ENCODE data around the gene ALOX15.
"Not testable (repeated sequence)": the region's sequence is repeated elsewhere in the genome, so short reads cannot be mapped to it uniquely, and the experiment has no call there.

The ALOX15 gene

GRCh38 chr17:4645642-4646041 is 4.2 kb upstream of the ALOX15 start:
- DNase-seq: no peak

DNA sequence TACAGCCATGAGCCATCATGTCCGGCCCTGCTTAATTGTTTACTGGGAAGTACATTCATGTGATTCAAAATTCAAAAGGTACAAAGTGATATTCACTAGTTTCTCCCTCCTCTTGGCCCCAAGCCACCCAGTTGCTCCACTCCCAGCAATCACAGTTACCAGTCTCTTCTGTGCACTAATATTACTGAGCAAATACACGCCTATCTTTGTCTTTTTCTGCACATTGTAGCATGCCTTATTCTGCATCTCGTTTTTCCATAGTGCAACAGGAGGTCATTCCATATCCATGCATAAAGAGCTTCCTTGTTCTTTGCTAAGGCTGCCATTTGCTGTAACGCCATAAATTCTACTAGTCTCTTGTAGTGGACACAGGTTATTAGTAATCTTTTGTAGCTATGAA is 2.2 kb upstream of the ALOX15 start:
- no peak for DNase-seq

DNA sequence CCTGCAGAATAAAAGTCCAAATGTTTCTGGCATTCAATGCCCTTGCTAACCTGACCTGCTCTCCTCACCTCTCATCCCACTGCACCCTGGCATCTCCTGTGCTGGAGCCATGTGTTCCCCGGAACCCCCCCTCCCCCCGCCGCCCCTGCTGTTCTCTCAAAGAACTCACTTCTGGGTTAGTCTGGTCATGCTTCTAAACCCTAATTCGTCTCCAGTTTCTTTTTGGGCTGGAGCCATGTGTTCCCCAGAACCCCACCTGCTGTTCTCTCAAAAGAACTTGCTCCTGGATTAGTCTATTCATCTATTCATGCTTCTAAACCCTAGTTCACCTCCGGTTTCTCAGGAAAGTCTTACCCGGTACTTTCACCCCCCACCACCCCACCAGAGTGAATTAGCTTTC is 808 bp upstream of the ALOX15 start:
- no peak for DNase-seq

- DNase-seq: not testable (repeated sequence)
Observed at GRCh38 chr17:4640569-4641188, 799 bp downstream of the ALOX15 start.

GRCh38 chr17:4639301-4640059 is 2.0 kb downstream of the ALOX15 start:
- not testable (repeated sequence) for DNase-seq

DNA sequence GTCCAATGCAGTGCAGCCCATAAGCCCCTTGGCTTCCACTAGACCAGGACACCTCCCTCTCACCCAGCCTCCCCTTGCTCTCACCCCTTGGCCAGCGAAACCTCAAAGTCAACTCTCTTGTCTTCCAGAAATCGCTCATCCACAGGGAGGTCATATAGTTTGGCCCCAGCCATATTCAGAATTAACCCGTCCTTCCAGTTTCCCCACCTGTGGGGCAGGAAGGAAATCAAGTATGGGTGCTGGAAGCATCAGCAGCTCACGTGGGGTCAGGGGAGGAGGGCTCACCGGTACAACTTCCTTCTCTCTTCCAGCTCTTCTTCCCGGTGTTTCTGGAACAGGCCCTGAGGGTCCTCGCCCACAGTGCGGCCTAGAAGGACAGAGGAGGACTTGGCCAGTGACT is 2.7 kb downstream of the ALOX15 start:
- DNase-seq: not testable (repeated sequence)

DNA sequence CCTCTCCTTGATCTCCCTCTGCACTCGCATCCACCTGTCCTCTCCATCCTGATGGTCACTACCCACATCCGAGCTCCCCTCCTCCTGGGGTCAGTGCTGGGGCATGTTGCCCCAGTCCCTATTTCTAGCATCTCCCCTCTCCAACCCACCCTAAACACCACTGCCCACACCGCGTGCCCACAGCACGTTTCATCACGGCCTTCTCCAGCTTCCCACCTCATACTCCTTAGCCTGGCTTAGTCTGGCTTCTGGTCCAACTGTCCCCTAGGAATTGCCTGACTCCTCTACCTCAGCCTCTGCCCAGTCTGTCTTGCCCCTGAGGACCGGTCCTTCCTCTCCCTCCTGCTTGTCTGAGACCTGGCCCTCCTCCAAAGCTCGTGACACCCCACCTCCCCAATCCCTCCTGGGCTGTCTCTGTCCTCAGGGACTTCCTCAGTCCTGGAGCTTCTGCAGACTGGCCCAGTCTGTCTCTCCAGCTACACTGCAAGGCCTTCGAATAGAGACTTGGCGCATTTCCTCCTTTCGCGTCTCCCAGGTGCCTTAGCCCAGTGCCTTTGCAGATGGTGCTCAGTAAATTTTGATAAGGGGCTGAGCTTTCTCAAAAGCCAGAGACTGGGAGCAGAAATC is 4.9 kb downstream of the ALOX15 start:
- no peak for DNase-seq

- no peak for DNase-seq
Observed at GRCh38 chr17:4635823-4636375, 5.6 kb downstream of the ALOX15 start.

DNA sequence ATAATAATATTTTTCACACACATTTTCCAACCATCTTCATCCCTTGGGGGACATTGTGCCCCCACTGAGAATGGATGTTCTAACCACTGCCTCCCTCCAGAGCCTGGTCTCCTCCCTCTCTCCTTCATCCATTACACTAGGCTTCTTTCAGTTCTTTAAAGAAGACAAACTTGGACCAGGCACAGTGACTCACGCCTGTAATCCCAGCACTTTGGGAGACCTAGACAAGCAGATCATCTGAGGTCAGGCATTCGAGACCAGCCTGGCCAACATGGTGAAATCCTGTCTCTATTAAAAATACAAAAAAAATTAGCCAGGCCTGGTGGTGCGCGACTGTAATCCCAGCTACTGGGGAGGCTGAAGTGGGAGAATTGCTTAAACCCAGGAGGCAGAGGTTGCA is 6.5 kb downstream of the ALOX15 start:
- DNase-seq: no peak

GRCh38 chr17:4633643-4634042 is 7.8 kb downstream of the ALOX15 start:
- DNase-seq: no peak

- no peak for DNase-seq
Observed at GRCh38 chr17:4632581-4632920, 8.9 kb downstream of the ALOX15 start.

- no peak for DNase-seq
Observed at GRCh38 chr17:4631836-4632580, 9.5 kb downstream of the ALOX15 start.

DNA sequence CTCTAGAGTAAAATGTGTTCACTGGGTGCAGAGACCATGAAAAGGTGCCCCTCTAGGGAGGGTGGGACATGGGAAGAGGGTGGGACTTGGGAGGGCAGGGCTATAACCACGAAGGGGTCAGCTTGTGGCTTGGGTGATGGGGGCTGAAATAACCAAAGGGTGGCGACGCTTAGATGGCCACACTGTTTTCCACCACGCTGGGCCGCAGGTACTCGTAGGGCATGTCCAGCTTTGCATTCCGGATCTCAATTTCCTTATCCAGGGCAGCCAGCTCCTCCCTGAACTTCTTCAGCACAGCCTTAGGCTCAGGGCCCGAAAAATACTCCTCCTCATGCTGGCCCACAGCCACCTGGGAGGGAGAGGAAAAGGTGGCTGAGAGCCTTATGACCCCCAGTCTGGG is 10.0 kb downstream of the ALOX15 start:
- no peak for DNase-seq

DNA sequence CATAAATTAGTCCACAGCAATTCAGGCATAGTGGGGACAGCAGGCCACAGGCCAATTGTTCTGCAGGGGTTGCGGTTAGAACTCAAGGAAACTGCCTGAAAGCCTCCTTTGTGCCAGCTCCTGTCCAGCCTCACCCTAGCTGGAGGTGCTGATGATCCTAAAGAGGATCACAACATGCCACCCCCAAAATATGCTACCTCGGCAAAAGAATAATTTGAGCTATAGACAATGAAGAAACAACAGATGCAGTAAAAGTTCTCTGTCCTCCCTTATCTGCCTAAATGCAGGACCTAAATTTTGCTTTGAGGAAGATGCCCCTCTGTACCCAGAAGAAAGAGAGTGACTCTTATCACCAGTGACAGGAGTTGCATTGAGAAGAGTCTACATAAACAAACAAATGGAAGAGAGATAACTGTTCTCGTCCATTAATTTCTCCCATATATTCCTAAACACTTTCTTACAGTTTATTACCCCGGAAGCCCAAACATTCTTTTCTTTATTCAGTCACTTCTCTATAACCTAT is 14.7 kb downstream of the ALOX15 start:
- DNase-seq: no peak

DNA sequence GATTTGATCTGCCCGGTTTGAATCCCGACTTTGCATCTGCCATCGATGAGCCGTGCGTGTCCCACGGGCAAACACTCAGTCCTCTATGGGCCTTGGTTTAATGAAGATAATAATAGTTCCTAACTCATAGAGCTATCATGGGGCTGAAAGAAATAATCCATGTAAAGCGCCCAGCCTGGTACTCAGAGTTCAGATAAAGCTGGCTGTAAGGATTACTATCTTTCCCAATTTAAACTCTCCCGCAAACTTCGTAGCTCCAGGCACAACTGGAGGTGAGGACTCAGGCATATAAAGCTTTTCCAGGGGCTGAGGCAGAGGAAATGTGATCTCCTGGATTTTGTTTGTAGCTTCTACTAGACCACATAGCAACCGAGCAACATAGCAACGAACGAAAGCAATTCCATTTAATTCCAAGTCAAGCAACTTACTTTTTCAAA is 16.3 kb downstream of the ALOX15 start:
- no peak for DNase-seq

DNA sequence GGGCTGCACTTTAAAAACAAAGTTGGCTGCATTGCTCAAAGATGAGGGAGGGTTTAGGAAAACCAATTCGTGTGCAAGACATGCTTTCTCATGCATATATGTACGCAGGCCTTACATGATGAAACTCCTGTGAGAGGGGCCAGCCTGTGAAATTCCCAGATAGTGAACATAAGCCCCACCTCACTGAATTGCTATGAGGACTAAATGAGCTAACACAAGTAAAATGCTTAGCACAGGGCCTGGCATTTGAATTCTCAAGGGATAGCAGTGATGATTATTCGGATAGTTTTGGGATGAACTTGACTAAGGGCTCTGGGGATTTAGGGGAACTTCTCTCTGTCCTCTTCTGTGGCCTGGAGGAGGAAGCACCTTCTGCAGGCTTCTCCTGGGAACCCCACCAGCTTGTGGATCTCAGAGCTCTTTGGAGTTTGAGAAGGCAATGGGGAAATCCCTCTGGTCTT is 17.0 kb downstream of the ALOX15 start:
- DNase-seq: not testable (repeated sequence)

DNA sequence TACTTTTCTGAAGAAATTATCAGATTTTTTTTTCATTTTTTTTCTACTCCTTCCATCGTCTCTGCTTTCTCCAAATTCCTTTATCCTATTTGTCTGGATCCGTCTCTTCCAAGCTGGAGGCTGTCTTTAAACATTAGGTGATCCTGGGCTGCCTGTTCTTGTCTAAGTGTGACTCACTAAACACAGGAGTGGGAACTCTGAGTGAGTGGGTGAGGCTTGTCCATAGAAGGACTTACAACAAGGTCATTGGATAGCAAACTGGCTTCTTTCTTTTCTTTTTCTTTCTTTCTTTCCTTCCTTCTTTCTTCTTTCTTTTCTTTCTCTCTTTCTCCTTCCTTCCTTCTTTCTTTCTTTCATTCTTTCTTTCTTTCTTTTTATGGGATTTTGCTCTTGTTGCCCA is 18.2 kb downstream of the ALOX15 start:
- DNase-seq: no peak

- DNase-seq: no peak
Observed at GRCh38 chr17:4622375-4622774, 19.1 kb downstream of the ALOX15 start.

DNA sequence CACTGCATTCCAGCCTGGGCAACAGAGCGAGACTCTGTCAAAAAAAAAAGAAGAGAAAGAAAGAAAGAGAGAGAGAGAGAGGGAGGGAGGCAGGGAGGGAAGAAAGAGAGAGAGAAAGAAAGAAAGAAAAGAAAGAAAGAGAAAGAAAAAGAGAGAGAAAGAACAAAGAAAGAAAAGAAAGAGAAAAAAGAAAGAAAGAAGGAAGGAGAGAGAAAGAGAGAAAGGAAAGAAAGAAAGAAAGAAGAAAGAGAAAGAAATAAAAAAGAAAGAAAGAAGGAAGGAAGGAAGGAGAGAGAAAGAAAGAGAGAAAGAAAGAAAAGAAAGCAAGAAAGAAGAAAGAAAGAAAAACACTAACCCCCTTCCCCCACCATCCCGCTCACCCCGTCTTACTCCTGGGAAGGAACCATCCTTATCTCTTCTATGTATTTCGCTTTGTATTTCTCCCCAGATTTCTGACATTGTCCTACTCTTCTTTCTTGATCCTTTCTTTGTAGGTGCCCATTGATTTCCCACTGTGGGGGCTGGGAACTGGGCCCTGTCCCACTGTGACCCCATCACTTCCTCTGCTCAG is 20.9 kb downstream of the ALOX15 start:
- DNase-seq: no peak

DNA sequence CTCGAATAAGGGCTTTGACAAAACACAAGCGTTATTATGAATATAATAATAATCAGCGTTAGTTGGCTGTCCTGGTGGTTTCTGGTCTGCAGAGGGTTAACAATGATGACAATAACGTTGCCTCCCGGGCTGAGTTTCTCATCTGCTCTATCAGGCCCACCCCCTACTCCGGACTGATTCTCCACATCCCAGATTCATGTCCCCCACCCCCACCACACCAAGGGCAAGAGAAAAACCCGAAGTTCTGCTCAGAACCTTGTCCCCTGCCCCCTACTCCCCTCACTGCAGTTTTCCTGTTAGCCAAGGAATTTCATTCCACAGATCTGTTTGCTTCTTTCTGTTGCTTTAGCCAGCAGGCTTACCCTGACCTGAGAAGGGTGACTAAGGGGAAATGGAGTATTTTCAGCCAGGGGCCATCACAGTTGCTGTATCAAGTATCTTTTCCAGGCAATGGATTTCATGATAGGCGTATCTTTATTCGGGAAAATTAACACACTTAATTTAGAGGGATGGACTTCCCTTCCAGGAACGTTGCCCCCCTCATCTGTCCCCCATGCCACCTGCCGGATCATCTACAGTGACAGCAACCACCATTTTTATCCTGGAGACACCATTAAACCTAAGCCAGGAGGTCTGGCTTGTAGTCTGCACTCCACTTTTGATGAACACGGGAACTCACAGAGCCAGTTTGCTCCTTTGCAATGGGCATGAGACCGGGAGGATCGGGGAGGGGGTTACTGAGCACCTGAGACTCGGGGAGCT is 23.7 kb downstream of the ALOX15 start:
- no peak for DNase-seq

DNA sequence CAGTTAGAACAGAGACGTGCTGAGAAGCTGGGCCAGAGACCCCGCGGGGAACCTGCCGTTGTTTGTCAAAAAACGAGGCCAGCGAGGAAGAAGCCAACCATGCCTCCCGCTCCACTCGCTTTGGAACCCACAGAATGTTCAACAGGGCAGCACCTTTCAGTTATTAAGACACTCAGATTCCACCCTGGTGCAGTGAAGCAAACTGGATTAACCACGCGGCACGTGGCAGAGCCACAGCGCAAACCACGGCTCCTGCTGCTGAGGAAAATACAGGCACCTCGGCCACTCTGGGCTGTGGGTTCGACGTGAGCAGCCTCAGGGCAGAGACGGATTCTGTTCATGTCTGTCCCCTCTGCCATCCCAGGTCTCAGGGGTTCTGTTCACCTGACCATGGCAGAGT is 24.4 kb downstream of the ALOX15 start:
- DNase-seq: no peak

- DNase-seq: no peak
Observed at GRCh38 chr17:4616476-4616875, 25.0 kb downstream of the ALOX15 start.
